Fibroblast of skin of scalp (primary cell): ENCODE data around the gene CNEP1R1.

Source experiments
- DNase-seq: peaks from one replicate; pipeline ENCODE4 v3.0.0-alpha.2; 2013

CNEP1R1 gene

GRCh38 chr16:50021544-50021943, 3.5 kb upstream of the CNEP1R1 start:
- no peak for DNase-seq

- no peak for DNase-seq
Measured at GRCh38 chr16:50023641-50024040, 1.4 kb upstream of the CNEP1R1 start.

- DNase-seq: no peak
Measured at GRCh38 chr16:50024207-50024606, 818 bp upstream of the CNEP1R1 start.

- no peak for DNase-seq
Measured at GRCh38 chr16:50025537-50025931, 509 bp downstream of the CNEP1R1 start.

GRCh38 chr16:50027829-50028228, 2.8 kb downstream of the CNEP1R1 start:
- DNase-seq: no peak

GRCh38 chr16:50035468-50035992, 10.5 kb downstream of the CNEP1R1 start:
- no peak for DNase-seq

GRCh38 chr16:50036426-50036825, 11.4 kb downstream of the CNEP1R1 start:
- DNase-seq: no peak

GRCh38 chr16:50037662-50038220, 12.7 kb downstream of the CNEP1R1 start:
- no peak for DNase-seq

- no peak for DNase-seq
Measured at GRCh38 chr16:50038286-50038685, 13.3 kb downstream of the CNEP1R1 start.

GRCh38 chr16:50038756-50039529, 13.9 kb downstream of the CNEP1R1 start:
- no peak for DNase-seq

- no peak for DNase-seq
Measured at GRCh38 chr16:50040018-50040417, 15.0 kb downstream of the CNEP1R1 start.

- DNase-seq: no peak
Measured at GRCh38 chr16:50040710-50041109, 15.7 kb downstream of the CNEP1R1 start.

GRCh38 chr16:50043358-50043757, 18.3 kb downstream of the CNEP1R1 start:
- DNase-seq: no peak

- no peak for DNase-seq
Measured at GRCh38 chr16:50045412-50045811, 20.4 kb downstream of the CNEP1R1 start.

- DNase-seq: no peak
Measured at GRCh38 chr16:50046853-50047252, 21.8 kb downstream of the CNEP1R1 start.

- no peak for DNase-seq
Measured at GRCh38 chr16:50047864-50048263, 22.8 kb downstream of the CNEP1R1 start.

- peak; percentile 22 for DNase-seq
Measured at GRCh38 chr16:50050802-50051201, 25.8 kb downstream of the CNEP1R1 start.

- DNase-seq: no peak
Measured at GRCh38 chr16:50056226-50056625, 31.2 kb downstream of the CNEP1R1 start.

GRCh38 chr16:50058091-50058771, 33.2 kb downstream of the CNEP1R1 start:
- DNase-seq: no peak

GRCh38 chr16:50059111-50059510, 34.1 kb downstream of the CNEP1R1 start:
- no peak for DNase-seq

GRCh38 chr16:50059669-50060068, 34.6 kb downstream of the CNEP1R1 start:
- DNase-seq: no peak

- no peak for DNase-seq
Measured at GRCh38 chr16:50061326-50061725, 36.3 kb downstream of the CNEP1R1 start.

- DNase-seq: no peak
Measured at GRCh38 chr16:50065241-50065623, 40.2 kb downstream of the CNEP1R1 start.
